GM12878 (cell line): ENCODE data around the gene GNG5. TPM values are rescaled to one million over a fixed set of nuclear protein-coding genes. Genes with fewer than 3 reads are reported as not detected.

Experiments
- ATAC-seq: fragments of 200-7000 bp; cut with Tn5 transposase; 3 replicates; pipeline ENCODE4 v1.9.1; 2020; ENCODE audit warnings: mild to moderate bottlenecking, moderate library complexity
- BruUV-seq: library from RNA; stranded (reverse); fragments of 400-500 nt; replicated peaks from 2 replicates; lab custom pipeline; 2021; lab: Mats Ljungman, UMichigan
- CTCF ChIA-PET: fragments of 300-600 bp; sonication (Branson Sonifier 250); formaldehyde crosslinking; extraction: SDS; loops from one replicate; lab custom pipeline; 2021; ENCODE audit warnings: inconsistent platforms; lab: Yijun Ruan, JAX
- POLR2A ChIA-PET: fragments of 350-600 bp; formaldehyde crosslinking; extraction: SDS; loops from one replicate; lab custom pipeline; 2021; ENCODE audit warnings: inconsistent platforms; lab: Charles Lee
- RAD21 ChIA-PET: fragments of 300-600 bp; sonication (Branson Sonifier 250); formaldehyde crosslinking; loops from one replicate; lab custom pipeline; 2023; ENCODE audit warnings: antibody characterized with exemption; ENCODE audit not compliant: unreplicated experiment; lab: Charles Lee
- SMC1A ChIA-PET: fragments of 300-600 bp; sonication (Branson Sonifier 250); formaldehyde crosslinking; loops from one replicate; lab custom pipeline; 2023; ENCODE audit not compliant: unreplicated experiment, uncharacterized antibody; lab: Charles Lee
- DNase-seq: peaks from one replicate; pipeline ENCODE4 v3.0.0-alpha.2; 2011; ENCODE audit warnings: low read depth, low spot score
- FAIRE-seq: peaks from 3 replicates; lab custom pipeline; 2011; peaks lifted over from hg19 to GRCh38; lab: Jason Lieb, UNC
- H2AFZ ChIP-seq: 2 replicates; pipeline ENCODE4 v1.6.0; 2011; ENCODE audit warnings: low read depth, low read length, control low read depth; ENCODE audit not compliant: control insufficient read depth
- H3K27ac ChIP-seq: 2 replicates; pipeline ENCODE4 v1.5.1; 2011; ENCODE audit warnings: control low read depth; ENCODE audit not compliant: control insufficient read depth, insufficient read depth
- H3K27me3 ChIP-seq, 2 experiments: replicated peaks in 1 of 2; 2 replicates each; pipeline versions ENCODE4 v1.6.0 to v1.6.1; 2011; ENCODE audit warnings: low read length in 1 of 2; ENCODE audit not compliant: control insufficient read depth in 2 of 2, insufficient read depth in 2 of 2
- H3K36me3 ChIP-seq, 2 experiments: 2 replicates each; pipeline ENCODE4 v1.5.1; 2011; ENCODE audit warnings: low read length in 1 of 2; ENCODE audit not compliant: control insufficient read depth in 2 of 2, insufficient read depth in 2 of 2
- H3K4me1 ChIP-seq: 2 replicates; pipeline ENCODE4 v1.6.1; 2011; ENCODE audit warnings: mild to moderate bottlenecking, low read length, moderate library complexity, mixed read lengths; ENCODE audit not compliant: control insufficient read depth, insufficient read depth
- H3K4me2 ChIP-seq: 2 replicates; pipeline ENCODE4 v1.6.0; 2011; ENCODE audit warnings: control low read depth; ENCODE audit not compliant: control insufficient read depth, insufficient read depth
- H3K4me3 ChIP-seq: fragments of 200-600 bp; sonication (generic); 2 replicates; pipeline ENCODE4 v1.5.1; 2016
- H3K79me2 ChIP-seq: 2 replicates; pipeline ENCODE4 v1.6.0; 2011; ENCODE audit warnings: low read length; ENCODE audit not compliant: control insufficient read depth, insufficient read depth
- H3K9ac ChIP-seq: 2 replicates; pipeline ENCODE4 v1.8.0; 2011; ENCODE audit warnings: low read length, control low read depth, mixed read lengths; ENCODE audit not compliant: control insufficient read depth, insufficient read depth
- H3K9me3 ChIP-seq: replicated peaks from 3 replicates; pipeline ENCODE4 v1.5.1; 2011; ENCODE audit warnings: mild to moderate bottlenecking, low read length; ENCODE audit not compliant: control insufficient read depth, insufficient read depth
- H4K20me1 ChIP-seq: 2 replicates; pipeline ENCODE4 v1.6.0; 2011; ENCODE audit not compliant: control insufficient read depth, insufficient read depth
- CHD4 ChIP-seq: fragments of 200-600 bp; sonication (generic); IDR thresholded peaks from 2 replicates; pipeline ENCODE4 v1.6.1; 2016; ENCODE audit warnings: mild to moderate bottlenecking
- FOXK2 ChIP-seq: fragments of 450-650 bp; IDR thresholded peaks from 2 replicates; pipeline ENCODE4 v1.6.1; 2017; ENCODE audit warnings: mild to moderate bottlenecking, moderate library complexity
- IKZF1 ChIP-seq: fragments of 450-650 bp; conservative IDR thresholded peaks from 2 replicates; pipeline ENCODE4 v1.6.1; 2017; ENCODE audit warnings: antibody characterized with exemption, mild to moderate bottlenecking
- KAT2A ChIP-seq: conservative IDR thresholded peaks from 2 replicates; pipeline ENCODE4 v1.6.1; 2011; ENCODE audit warnings: low read depth, low read length; ENCODE audit not compliant: control insufficient read depth
- MEF2A ChIP-seq: IDR thresholded peaks from 2 replicates; pipeline ENCODE4 v1.6.1; 2011; ENCODE audit warnings: low read depth, mild to moderate bottlenecking, low read length, moderate library complexity; ENCODE audit not compliant: insufficient read depth
- NFIC ChIP-seq: IDR thresholded peaks from 2 replicates; pipeline ENCODE4 v1.6.1; 2012; ENCODE audit warnings: low read depth, mild to moderate bottlenecking, inconsistent platforms, low read length, moderate library complexity
- NR2C1 ChIP-seq: fragments of 450-650 bp; IDR thresholded peaks from 2 replicates; pipeline ENCODE4 v1.6.1; 2017; ENCODE audit warnings: antibody characterized with exemption, mild to moderate bottlenecking, moderate library complexity
- NR2F1 ChIP-seq: fragments of 450-650 bp; conservative IDR thresholded peaks from 2 replicates; pipeline ENCODE4 v1.6.1; 2017; ENCODE audit warnings: mild to moderate bottlenecking
- RUNX3 ChIP-seq: IDR thresholded peaks from 2 replicates; pipeline ENCODE4 v1.6.1; 2012; ENCODE audit warnings: low read length, inconsistent platforms
- SIX5 ChIP-seq: IDR thresholded peaks from 2 replicates; pipeline ENCODE4 v1.6.1; 2011; ENCODE audit warnings: mild to moderate bottlenecking, low read depth, low read length, moderate library complexity; ENCODE audit not compliant: severe bottlenecking
- SMAD1 ChIP-seq: fragments of 450-650 bp; IDR thresholded peaks from 2 replicates; pipeline ENCODE4 v1.6.1; 2018; ENCODE audit warnings: mild to moderate bottlenecking, low read depth; ENCODE audit not compliant: partially characterized antibody
- SMAD5 ChIP-seq: IDR thresholded peaks from 2 replicates; pipeline ENCODE4 v1.6.1; 2016; ENCODE audit warnings: antibody characterized with exemption, low read depth
- SMC3 ChIP-seq: IDR thresholded peaks from 2 replicates; pipeline ENCODE4 v1.6.1; 2011; ENCODE audit warnings: low read length, improper control_type of control experiment, borderline replicate concordance
- SUZ12 ChIP-seq: fragments of 200-600 bp; sonication (generic); IDR thresholded peaks from one replicate; pipeline ENCODE4 v1.6.1; 2018; ENCODE audit warnings: antibody characterized with exemption, mild to moderate bottlenecking; ENCODE audit not compliant: unreplicated experiment
- TCF3 ChIP-seq: IDR thresholded peaks from 2 replicates; pipeline ENCODE4 v1.6.1; 2012; ENCODE audit warnings: low read depth, mild to moderate bottlenecking, low read length, borderline replicate concordance; ENCODE audit not compliant: insufficient read depth
- TCF7 ChIP-seq: IDR thresholded peaks from 2 replicates; pipeline ENCODE4 v1.6.1; 2014; ENCODE audit warnings: antibody characterized with exemption, borderline replicate concordance
- ZNF217 ChIP-seq: fragments of 450-650 bp; IDR thresholded peaks from 2 replicates; pipeline ENCODE4 v1.6.1; 2017; ENCODE audit warnings: antibody characterized with exemption, mild to moderate bottlenecking
- WGBS: methylation state at CpG from one replicate; pipeline ENCODE4 v1.1.6; 2016; ENCODE audit warnings: low lambda C conversion rate; ENCODE audit not compliant: insufficient replicate concordance, insufficient coverage; ENCODE audit errors: missing lambda C conversion rate; 5-methylcytosine and 5-hydroxymethylcytosine counted together
- in situ Hi-C: fragments of 300-500 bp; cut with MboI; formaldehyde crosslinking; loops from 9 replicates; pipeline ENCODE4 v1.14.3; 2018; ENCODE audit warnings: mixed read lengths
- intact Hi-C: fragments of 100-400 bp; cut with micrococcal nuclease; formaldehyde crosslinking; loops from one replicate; pipeline ENCODE4 v1.14.2; 2022; ENCODE audit not compliant: unreplicated experiment
- polyA plus RNA-seq, 11 experiments: library from polyadenylated mRNA; depleted of rRNA in 4 of 11; unstranded in 6 of 11; stranded (reverse) in 5 of 11; fragments of >200 nt; fragmentation: Nextera tagmentation in 4 of 11; fragmentation: Illumina TruSeq in 1 of 11; extraction: Ambion mirVana in 4 of 11; extraction: Trizol in 1 of 11; gene quantifications; 1 replicate in 1 of 11; 2 replicates in 10 of 11; pipeline versions ENCODE4 v1.2.1 to v1.2.3, GENCODE V29; 2011 to 2016; ENCODE audit warnings: inconsistent platforms in 2 of 11, missing spikeins in 2 of 11, low read depth in 1 of 11
- total RNA-seq, 4 experiments: library from RNA; depleted of rRNA in 3 of 4; stranded (reverse); fragments of >200 nt in 3 of 4; fragmentation: Illumina TruSeq in 1 of 4; extraction: Trizol in 1 of 4; gene quantifications; 2 replicates each; pipeline versions ENCODE4 v1.2.1 to v1.2.3, GENCODE V29; 2013 to 2021
- TF ChIP-seq, protein P1 (sequence below): IDR thresholded peaks from 2 replicates; pipeline ENCODE4 v1.6.1; 2012; ENCODE audit warnings: low read depth, low read length, improper control_type of control experiment
- TF ChIP-seq, protein P2 (sequence below): fragments of 450-650 bp; IDR thresholded peaks from 2 replicates; pipeline ENCODE4 v1.6.1; 2017; ENCODE audit warnings: mild to moderate bottlenecking, moderate library complexity
- TF ChIP-seq, protein P3 (sequence below): fragments of 450-650 bp; IDR thresholded peaks from 2 replicates; pipeline ENCODE4 v1.6.1; 2017; ENCODE audit warnings: mild to moderate bottlenecking, low read depth, inconsistent platforms; ENCODE audit not compliant: poor library complexity, severe bottlenecking

The GNG5 gene
- total and polyA plus RNA-seq, 10 of the 15 experiments (the other 5 are each of a cell fraction or from before 2014, with no cell fraction given), result 69.8 to 613 (median 203) TPM

DNA sequence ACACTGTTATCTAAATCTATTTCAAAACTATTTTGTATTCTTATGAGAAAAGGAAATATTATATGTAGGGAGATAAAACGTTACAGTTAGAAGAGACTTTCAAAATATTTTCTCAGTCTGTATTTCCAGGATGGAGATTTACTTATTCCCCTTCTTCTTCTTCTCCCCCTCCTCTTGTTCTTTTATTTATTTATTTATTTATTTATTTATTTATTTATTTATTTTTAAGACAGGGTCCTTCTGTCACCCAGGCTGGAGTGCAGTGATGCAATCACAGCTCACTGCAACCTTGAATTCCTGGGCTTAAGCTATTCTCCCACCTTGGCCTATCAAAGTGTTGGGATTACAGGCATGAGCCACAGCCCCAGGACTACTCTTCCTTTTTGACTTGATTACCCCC is 30.2 kb downstream of the GNG5 start:
- no peak for DNase-seq
- POLR2A ChIA-PET, result no interaction called here
- Histone ChIP-seq H3K4me3 (no peak overlapping the region), H3K27ac (no peak overlapping the region), H3K79me2 (peaks cover 22% of the 10 kb centered on the region), H3K27me3 (no peaks in the 10 kb centered on the region), H3K36me3 (no peaks in the 10 kb centered on the region), H3K4me2 (no peak overlapping the region), H3K9me3 (peaks cover 6% of the 10 kb centered on the region; the same call in 2 of the 3 replicates), H3K4me1 (no peaks in the 10 kb centered on the region)
- in situ Hi-C loops, result no loop called here
- CTCF ChIA-PET, result no interaction called here
- no TSS peak for BruUV-seq
- RAD21 ChIA-PET, result no interaction called here
- TF ChIP-seq MEF2A, result no peak
- TF ChIP-seq NR2F1, result no peak
- no peak for TF ChIP-seq RUNX3
- TF ChIP-seq, protein P1, sequence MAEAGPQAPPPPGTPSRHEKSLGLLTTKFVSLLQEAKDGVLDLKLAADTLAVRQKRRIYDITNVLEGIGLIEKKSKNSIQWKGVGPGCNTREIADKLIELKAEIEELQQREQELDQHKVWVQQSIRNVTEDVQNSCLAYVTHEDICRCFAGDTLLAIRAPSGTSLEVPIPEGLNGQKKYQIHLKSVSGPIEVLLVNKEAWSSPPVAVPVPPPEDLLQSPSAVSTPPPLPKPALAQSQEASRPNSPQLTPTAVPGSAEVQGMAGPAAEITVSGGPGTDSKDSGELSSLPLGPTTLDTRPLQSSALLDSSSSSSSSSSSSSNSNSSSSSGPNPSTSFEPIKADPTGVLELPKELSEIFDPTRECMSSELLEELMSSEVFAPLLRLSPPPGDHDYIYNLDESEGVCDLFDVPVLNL, result no peak
- TF ChIP-seq SUZ12, result no peak
- no peak for TF ChIP-seq CHD4
- TF ChIP-seq TCF7, result no peak
- TF ChIP-seq SMAD1, result no peak
- TF ChIP-seq SIX5, result no peak
- TF ChIP-seq, protein P2, sequence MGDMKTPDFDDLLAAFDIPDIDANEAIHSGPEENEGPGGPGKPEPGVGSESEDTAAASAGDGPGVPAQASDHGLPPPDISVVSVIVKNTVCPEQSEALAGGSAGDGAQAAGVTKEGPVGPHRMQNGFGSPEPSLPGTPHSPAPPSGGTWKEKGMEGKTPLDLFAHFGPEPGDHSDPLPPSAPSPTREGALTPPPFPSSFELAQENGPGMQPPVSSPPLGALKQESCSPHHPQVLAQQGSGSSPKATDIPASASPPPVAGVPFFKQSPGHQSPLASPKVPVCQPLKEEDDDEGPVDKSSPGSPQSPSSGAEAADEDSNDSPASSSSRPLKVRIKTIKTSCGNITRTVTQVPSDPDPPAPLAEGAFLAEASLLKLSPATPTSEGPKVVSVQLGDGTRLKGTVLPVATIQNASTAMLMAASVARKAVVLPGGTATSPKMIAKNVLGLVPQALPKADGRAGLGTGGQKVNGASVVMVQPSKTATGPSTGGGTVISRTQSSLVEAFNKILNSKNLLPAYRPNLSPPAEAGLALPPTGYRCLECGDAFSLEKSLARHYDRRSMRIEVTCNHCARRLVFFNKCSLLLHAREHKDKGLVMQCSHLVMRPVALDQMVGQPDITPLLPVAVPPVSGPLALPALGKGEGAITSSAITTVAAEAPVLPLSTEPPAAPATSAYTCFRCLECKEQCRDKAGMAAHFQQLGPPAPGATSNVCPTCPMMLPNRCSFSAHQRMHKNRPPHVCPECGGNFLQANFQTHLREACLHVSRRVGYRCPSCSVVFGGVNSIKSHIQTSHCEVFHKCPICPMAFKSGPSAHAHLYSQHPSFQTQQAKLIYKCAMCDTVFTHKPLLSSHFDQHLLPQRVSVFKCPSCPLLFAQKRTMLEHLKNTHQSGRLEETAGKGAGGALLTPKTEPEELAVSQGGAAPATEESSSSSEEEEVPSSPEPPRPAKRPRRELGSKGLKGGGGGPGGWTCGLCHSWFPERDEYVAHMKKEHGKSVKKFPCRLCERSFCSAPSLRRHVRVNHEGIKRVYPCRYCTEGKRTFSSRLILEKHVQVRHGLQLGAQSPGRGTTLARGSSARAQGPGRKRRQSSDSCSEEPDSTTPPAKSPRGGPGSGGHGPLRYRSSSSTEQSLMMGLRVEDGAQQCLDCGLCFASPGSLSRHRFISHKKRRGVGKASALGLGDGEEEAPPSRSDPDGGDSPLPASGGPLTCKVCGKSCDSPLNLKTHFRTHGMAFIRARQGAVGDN, result no peak
- TF ChIP-seq KAT2A, result no peak
- TF ChIP-seq, protein P3, sequence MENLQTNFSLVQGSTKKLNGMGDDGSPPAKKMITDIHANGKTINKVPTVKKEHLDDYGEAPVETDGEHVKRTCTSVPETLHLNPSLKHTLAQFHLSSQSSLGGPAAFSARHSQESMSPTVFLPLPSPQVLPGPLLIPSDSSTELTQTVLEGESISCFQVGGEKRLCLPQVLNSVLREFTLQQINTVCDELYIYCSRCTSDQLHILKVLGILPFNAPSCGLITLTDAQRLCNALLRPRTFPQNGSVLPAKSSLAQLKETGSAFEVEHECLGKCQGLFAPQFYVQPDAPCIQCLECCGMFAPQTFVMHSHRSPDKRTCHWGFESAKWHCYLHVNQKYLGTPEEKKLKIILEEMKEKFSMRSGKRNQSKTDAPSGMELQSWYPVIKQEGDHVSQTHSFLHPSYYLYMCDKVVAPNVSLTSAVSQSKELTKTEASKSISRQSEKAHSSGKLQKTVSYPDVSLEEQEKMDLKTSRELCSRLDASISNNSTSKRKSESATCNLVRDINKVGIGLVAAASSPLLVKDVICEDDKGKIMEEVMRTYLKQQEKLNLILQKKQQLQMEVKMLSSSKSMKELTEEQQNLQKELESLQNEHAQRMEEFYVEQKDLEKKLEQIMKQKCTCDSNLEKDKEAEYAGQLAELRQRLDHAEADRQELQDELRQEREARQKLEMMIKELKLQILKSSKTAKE, result no peak
- no peak for TF ChIP-seq SMAD5
- no peak for TF ChIP-seq NFIC
- no peak for TF ChIP-seq ZNF217
- TF ChIP-seq FOXK2, result no peak
- no peak for TF ChIP-seq TCF3
- no peak for TF ChIP-seq IKZF1
- no peak for TF ChIP-seq NR2C1
- no peak for TF ChIP-seq SMC3
- TF ChIP-seq, all 136 proteins: peak for 0
- SMC1A ChIA-PET, result interaction anchor here (1.2 kb wide), 1 partner anchor 10 kb away, joined by 3 read pairs; no protein-coding TSS in a partner anchor
- no peak for FAIRE-seq
- Histone ChIP-seq H2AFZ (no peak overlapping the region), H3K9ac (no peak overlapping the region), H4K20me1 (no peaks in the 10 kb centered on the region)
- intact Hi-C loops, result no loop called here
- ATAC-seq, result no peak
- WGBS, result 0% methylated on average over 1 of the region's 1 CpG
